HPDE6-E6E7 (cell line): Measurements from ENCODE around the gene TLR7.

ENCODE experiments used
- DNase-seq: peaks from one replicate; pipeline ENCODE4 v3.0.0; 2011; ENCODE audit warnings: missing footprints; ENCODE audit errors: extremely low spot score

The TLR7 gene

GRCh38 chrX:12866451-12867377, at the start of gene TLR7:
Gene TLR7, plus strand, starts transcription at chrX:12867072. Its CDS starts 507 bp downstream, at chrX:12867579.
- no peak for DNase-seq

GRCh38 chrX:12817528-12817927, 49.3 kb upstream of the TLR7 start:
- no peak for DNase-seq

GRCh38 chrX:12819222-12819621, 47.6 kb upstream of the TLR7 start:
- DNase-seq: peak; percentile 14

GRCh38 chrX:12820737-12821136, 46.1 kb upstream of the TLR7 start:
- DNase-seq: no peak

- DNase-seq: no peak
Measured at GRCh38 chrX:12824944-12825343, 41.9 kb upstream of the TLR7 start.

- peak; percentile 14 for DNase-seq
Measured at GRCh38 chrX:12825801-12826200, 41.1 kb upstream of the TLR7 start.

GRCh38 chrX:12843061-12843667, 23.7 kb upstream of the TLR7 start:
- no peak for DNase-seq

GRCh38 chrX:12843668-12844279, 23.1 kb upstream of the TLR7 start:
- no peak for DNase-seq

- no peak for DNase-seq
Measured at GRCh38 chrX:12844319-12844718, 22.6 kb upstream of the TLR7 start.

GRCh38 chrX:12865359-12865758, 1.5 kb upstream of the TLR7 start:
- no peak for DNase-seq

GRCh38 chrX:12867685-12868084, 813 bp downstream of the TLR7 start:
- no peak for DNase-seq

GRCh38 chrX:12868747-12869146, 1.9 kb downstream of the TLR7 start:
- DNase-seq: no peak

- no peak for DNase-seq
Measured at GRCh38 chrX:12871257-12871656, 4.4 kb downstream of the TLR7 start.

- DNase-seq: no peak
Measured at GRCh38 chrX:12872741-12873140, 5.9 kb downstream of the TLR7 start.

- DNase-seq: no peak
Measured at GRCh38 chrX:12874581-12874980, 7.7 kb downstream of the TLR7 start.

- no peak for DNase-seq
Measured at GRCh38 chrX:12877386-12877785, 10.5 kb downstream of the TLR7 start.

GRCh38 chrX:12878536-12878935, 11.7 kb downstream of the TLR7 start:
- no peak for DNase-seq

GRCh38 chrX:12881914-12882313, 15.0 kb downstream of the TLR7 start:
- no peak for DNase-seq

- DNase-seq: no peak
Measured at GRCh38 chrX:12885508-12885907, 18.6 kb downstream of the TLR7 start.

GRCh38 chrX:12886545-12886944, 19.7 kb downstream of the TLR7 start:
- no peak for DNase-seq

GRCh38 chrX:12887141-12887540, 20.3 kb downstream of the TLR7 start:
- DNase-seq: no peak

GRCh38 chrX:12887767-12888166, 20.9 kb downstream of the TLR7 start:
- no peak for DNase-seq

GRCh38 chrX:12890467-12890866, 23.6 kb downstream of the TLR7 start:
- no peak for DNase-seq
